Loucy (cell line): ENCODE results near the gene TBCD.

Source experiments
- H2AFZ ChIP-seq: fragments of 200-600 bp; sonication (generic); 2 replicates; pipeline ENCODE4 v1.6.0; 2016; ENCODE audit warnings: antibody characterized with exemption, mild to moderate bottlenecking, low read length, moderate library complexity
- H3F3A ChIP-seq: fragments of 200-600 bp; 2 replicates; pipeline ENCODE4 v1.6.0; 2016; ENCODE audit warnings: antibody characterized with exemption, low read depth, mild to moderate bottlenecking
- H3K27me3 ChIP-seq: fragments of 200-600 bp; sonication (generic); 2 replicates; pipeline ENCODE4 v1.6.1; 2014; ENCODE audit warnings: low read length, mild to moderate bottlenecking; ENCODE audit not compliant: insufficient read depth, poor library complexity, severe bottlenecking
- H3K36me3 ChIP-seq: fragments of 200-600 bp; sonication (generic); 2 replicates; pipeline ENCODE4 v1.6.1; 2016; ENCODE audit warnings: low read length; ENCODE audit not compliant: insufficient read depth
- H3K4me1 ChIP-seq: fragments of 200-600 bp; sonication (generic); 2 replicates; pipeline ENCODE4 v1.5.1; 2014; ENCODE audit warnings: low read length, mild to moderate bottlenecking; ENCODE audit not compliant: insufficient read depth, poor library complexity, severe bottlenecking
- H3K4me2 ChIP-seq: fragments of 200-600 bp; sonication (generic); 2 replicates; pipeline ENCODE4 v1.6.0; 2014; ENCODE audit warnings: antibody characterized with exemption, low read length, low read depth, mild to moderate bottlenecking; ENCODE audit not compliant: poor library complexity, severe bottlenecking
- H3K4me3 ChIP-seq: fragments of 200-600 bp; sonication (generic); 2 replicates; pipeline ENCODE4 v1.5.1; 2014; ENCODE audit warnings: low read length, mild to moderate bottlenecking, mixed read lengths; ENCODE audit not compliant: poor library complexity, severe bottlenecking
- H3K79me2 ChIP-seq: fragments of 200-600 bp; sonication (generic); 2 replicates; pipeline ENCODE4 v1.6.1; 2014; ENCODE audit warnings: low read length; ENCODE audit not compliant: insufficient read depth
- H3K9ac ChIP-seq: fragments of 200-600 bp; sonication (generic); 2 replicates; pipeline ENCODE4 v1.6.0; 2014; ENCODE audit warnings: mild to moderate bottlenecking, low read depth, low read length, moderate library complexity; ENCODE audit not compliant: poor library complexity, severe bottlenecking
- H3K9me2 ChIP-seq: fragments of 200-600 bp; sonication (generic); replicated peaks from 2 replicates; pipeline ENCODE4 v1.6.1; 2016; ENCODE audit warnings: low read depth, low read length, mixed read lengths
- H3K9me3 ChIP-seq: fragments of 200-600 bp; sonication (generic); 2 replicates; pipeline ENCODE4 v1.6.1; 2014; ENCODE audit warnings: mild to moderate bottlenecking, antibody characterized with exemption, low read length, low read depth; ENCODE audit not compliant: insufficient read depth
- H4K20me1 ChIP-seq: fragments of 200-600 bp; sonication (generic); 2 replicates; pipeline ENCODE4 v1.6.0; 2014; ENCODE audit warnings: antibody characterized with exemption, low read length, mild to moderate bottlenecking; ENCODE audit not compliant: insufficient read depth, poor library complexity, severe bottlenecking
- EZH2phosphoT487 ChIP-seq: fragments of 200-600 bp; IDR thresholded peaks from 2 replicates; pipeline ENCODE4 v1.6.1; 2018; ENCODE audit warnings: antibody characterized with exemption, mild to moderate bottlenecking, moderate library complexity, borderline replicate concordance
- TF ChIP-seq, protein P1 (sequence below): fragments of 200-600 bp; sonication (generic); conservative IDR thresholded peaks from 2 replicates; pipeline ENCODE4 v1.5.1; 2014; ENCODE audit warnings: mild to moderate bottlenecking, antibody characterized with exemption, low read length

The TBCD gene

DNA sequence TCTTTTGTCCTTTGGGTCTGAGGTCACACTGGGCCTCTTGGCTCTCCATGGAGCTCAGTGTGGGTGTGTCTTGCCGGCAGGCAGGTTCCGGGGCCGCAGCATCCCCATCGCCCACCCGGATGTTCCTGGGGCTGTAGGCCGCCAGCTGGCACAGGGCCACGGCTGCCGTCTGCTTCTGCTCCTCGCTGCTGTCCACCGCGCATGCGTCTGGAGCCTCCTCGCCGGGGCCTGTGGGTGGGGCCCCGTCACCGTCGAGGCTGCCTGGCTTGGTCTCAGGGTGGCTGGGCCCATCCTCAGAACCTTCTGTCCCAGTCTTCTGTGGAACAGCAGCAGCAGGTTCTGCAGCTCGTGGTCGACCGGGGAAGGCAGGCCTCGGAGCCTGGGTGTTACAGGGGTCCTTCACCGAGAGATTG, 78.4 kb downstream of the TBCD start:
- Histone ChIP-seq H3K9ac (no peak overlapping the region), H3K4me2 (no peak overlapping the region), H4K20me1 (no peaks in the 10 kb centered on the region), H3K36me3 (peaks cover 48% of the 10 kb centered on the region; the same call in 1 of the 2 replicates), H3K4me1 (no peaks in the 10 kb centered on the region), H3F3A (no peaks in the 10 kb centered on the region), H3K4me3 (no peak overlapping the region), H2AFZ (no peak overlapping the region), H3K79me2 (peaks cover 16% of the 10 kb centered on the region; the same call in 1 of the 2 replicates), H3K9me3 (no peaks in the 10 kb centered on the region), H3K9me2 (no peaks in the 10 kb centered on the region), H3K27me3 (no peaks in the 10 kb centered on the region)
- no peak for TF ChIP-seq EZH2phosphoT487
- TF ChIP-seq, protein P1, sequence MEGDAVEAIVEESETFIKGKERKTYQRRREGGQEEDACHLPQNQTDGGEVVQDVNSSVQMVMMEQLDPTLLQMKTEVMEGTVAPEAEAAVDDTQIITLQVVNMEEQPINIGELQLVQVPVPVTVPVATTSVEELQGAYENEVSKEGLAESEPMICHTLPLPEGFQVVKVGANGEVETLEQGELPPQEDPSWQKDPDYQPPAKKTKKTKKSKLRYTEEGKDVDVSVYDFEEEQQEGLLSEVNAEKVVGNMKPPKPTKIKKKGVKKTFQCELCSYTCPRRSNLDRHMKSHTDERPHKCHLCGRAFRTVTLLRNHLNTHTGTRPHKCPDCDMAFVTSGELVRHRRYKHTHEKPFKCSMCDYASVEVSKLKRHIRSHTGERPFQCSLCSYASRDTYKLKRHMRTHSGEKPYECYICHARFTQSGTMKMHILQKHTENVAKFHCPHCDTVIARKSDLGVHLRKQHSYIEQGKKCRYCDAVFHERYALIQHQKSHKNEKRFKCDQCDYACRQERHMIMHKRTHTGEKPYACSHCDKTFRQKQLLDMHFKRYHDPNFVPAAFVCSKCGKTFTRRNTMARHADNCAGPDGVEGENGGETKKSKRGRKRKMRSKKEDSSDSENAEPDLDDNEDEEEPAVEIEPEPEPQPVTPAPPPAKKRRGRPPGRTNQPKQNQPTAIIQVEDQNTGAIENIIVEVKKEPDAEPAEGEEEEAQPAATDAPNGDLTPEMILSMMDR = no peak

DNA sequence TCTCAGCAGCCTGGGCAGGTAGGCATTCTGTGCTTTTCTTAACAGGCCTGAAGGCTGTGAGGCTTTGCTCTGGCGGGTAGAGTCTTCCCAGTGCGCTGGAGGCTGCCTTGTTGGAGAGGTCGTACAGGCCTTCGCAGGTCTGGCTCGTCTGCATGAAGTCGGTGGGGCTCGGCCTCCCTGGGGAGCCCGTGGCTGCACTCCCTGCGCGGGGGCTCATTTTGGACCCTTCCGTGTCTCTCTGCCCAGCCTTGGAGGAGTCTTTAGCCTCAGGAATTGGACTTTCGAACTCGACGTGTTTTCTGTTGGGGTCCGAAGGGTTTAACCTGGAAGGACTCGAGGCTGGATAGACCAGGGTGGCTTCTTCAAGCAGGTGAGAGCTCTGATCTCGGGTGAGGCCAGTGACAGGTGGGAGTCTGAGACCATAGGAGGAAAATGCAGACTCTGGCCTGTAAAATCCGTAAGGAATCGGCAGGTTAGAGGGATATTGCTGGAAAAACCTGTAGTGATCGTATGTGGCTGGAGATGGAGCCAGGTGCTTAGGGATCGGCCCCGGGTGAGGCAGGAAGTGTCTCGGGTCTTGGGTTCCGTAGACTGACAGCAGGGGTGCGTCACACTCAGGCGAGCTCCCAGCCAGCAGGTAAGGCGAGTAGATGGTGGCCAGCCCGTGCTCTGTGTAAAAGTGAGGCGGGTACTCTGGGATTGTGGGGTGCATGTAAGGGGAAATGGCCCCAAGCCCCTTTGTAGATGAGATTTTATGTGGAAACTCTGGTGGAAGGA, 79.4 kb downstream of the TBCD start:
- Histone ChIP-seq H3K79me2 (peaks cover 10% of the 10 kb centered on the region; the same call in 1 of the 2 replicates), H3K4me3 (no peak overlapping the region), H3K9me2 (no peaks in the 10 kb centered on the region), H3K9ac (no peak overlapping the region), H3K4me1 (no peaks in the 10 kb centered on the region), H3K36me3 (peaks cover 48% of the 10 kb centered on the region; the same call in 1 of the 2 replicates), H2AFZ (no peak overlapping the region), H3K4me2 (no peak overlapping the region), H3K9me3 (no peaks in the 10 kb centered on the region), H3K27me3 (no peaks in the 10 kb centered on the region), H3F3A (no peaks in the 10 kb centered on the region), H4K20me1 (no peaks in the 10 kb centered on the region)
- TF ChIP-seq, protein P1 = no peak
- TF ChIP-seq EZH2phosphoT487 = no peak

DNA sequence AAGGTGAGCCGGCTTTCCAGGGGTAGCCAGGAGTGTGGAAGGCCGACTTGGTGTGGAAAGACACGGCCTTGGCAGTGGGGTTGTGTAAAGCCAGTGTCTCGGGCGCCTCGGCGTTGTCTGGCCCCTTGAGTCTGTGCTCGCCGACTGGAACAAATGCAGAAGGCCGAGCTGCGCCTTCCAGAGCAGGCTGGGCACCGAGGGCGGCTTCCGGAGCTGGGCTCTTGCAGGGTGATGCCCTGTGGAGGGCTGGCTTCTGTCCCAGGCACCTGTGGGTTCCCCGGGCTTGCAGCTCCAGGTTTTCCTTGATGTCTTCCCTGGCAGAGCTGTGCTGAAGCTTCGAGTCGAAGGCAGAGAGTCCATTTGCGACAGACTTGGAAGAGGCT, 79.9 kb downstream of the TBCD start:
- Histone ChIP-seq H3K36me3 (peaks cover 48% of the 10 kb centered on the region; the same call in 1 of the 2 replicates), H3K4me1 (no peaks in the 10 kb centered on the region)

More for the DNA sequence above, 79.9 kb downstream of the TBCD start:
- TF ChIP-seq, protein P1 = no peak
- no peak for TF ChIP-seq EZH2phosphoT487
- Histone ChIP-seq H3F3A (no peaks in the 10 kb centered on the region), H2AFZ (no peak overlapping the region), H3K4me3 (no peak overlapping the region), H3K9me2 (no peaks in the 10 kb centered on the region), H3K79me2 (peaks cover 10% of the 10 kb centered on the region; the same call in 1 of the 2 replicates), H3K9ac (no peak overlapping the region), H3K4me2 (no peak overlapping the region), H4K20me1 (no peaks in the 10 kb centered on the region), H3K9me3 (no peaks in the 10 kb centered on the region), H3K27me3 (no peaks in the 10 kb centered on the region)
